GM03348 (cell line): ENCODE results near the gene EBPL.
A peak's percentile ranks its signal among the peaks of the same experiment; 100 is the strongest.
"Not testable (repeated sequence)": the region's sequence is repeated elsewhere in the genome, so short reads cannot be mapped to it uniquely, and the experiment has no call there.

Experiments
- DNase-seq: peaks from one replicate; pipeline ENCODE4 v3.0.0; 2012; ENCODE audit warnings: low spot score

The EBPL gene

DNA sequence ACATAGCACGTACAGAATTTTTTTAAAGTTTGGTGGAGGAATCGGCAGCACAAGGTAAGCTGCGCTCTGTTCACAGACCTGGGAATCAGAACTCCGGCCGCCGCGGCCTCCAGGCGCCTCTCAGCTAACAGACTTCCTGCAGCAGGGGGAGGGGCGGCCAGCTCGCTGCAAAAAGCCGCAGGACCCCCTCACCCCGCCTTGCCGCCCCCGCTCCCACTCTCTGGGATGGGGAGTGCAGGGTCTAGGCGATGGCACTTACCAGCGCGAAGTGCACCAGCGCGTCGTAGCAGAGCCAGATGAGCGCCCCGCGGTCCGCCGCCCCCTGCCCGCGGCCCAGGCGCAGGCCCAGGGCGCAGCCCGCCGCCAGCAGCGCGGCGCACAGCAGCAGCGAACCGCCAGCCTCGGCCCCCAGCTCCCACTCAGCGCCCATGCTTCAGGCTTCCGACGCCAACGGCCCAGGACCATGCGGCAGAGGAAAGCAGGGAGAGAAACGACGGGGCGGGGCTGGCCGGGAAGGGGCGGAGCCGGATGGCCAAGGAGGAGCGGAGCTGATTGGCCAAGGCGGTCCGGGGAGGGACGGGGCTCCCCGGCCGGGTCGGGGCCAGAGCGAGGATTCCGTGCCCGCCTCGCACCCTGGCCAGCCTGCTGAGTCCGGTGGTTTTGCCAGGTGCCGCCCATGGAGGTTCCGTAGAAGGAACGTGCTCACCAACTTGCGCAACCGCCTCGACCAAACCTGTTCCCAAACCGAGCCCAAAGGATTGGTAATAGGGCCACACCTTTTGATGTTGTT, at the start of gene EBPL:
Gene EBPL, minus strand, starts transcription at position 492 of the 790 bp plus-strand sequence. Its CDS starts 62 bp downstream, at position 430.
- DNase-seq = peak; percentile 99

- no peak for DNase-seq
Measured at GRCh38 chr13:49740870-49741269, 49.6 kb upstream of the EBPL start.

DNA sequence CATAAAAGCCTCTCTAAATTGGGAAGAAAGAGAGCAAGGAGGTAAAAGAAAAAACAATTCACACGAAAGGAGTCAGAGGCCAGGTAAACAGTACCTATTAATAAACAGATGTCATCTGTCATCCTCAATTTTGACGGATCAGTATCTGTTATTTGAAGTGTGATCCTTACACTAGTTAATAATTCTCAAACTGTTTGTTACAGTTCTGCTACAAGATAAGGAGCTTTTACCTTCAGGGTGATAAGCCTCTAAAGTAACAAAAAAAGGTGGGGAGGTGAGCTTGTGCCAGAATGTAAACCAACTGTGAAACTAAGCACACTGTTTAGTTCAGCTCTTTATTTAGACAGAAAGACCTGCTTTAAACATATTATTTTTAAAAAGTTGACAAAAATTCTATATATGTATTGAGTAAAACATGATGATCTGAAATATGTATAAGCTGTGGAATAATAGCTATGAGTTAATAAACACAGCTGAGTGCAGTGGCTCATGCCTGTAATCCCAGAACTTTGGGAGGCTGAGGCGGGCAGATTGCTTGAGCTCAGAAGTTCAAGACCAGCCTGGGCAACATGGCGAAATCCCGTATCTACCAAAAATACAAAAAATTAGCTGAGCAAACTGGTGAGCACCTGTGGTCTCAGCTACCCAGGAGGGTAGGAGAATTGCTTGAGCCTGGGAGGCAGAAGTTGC, 48.4 kb upstream of the EBPL start:
- no peak for DNase-seq

DNA sequence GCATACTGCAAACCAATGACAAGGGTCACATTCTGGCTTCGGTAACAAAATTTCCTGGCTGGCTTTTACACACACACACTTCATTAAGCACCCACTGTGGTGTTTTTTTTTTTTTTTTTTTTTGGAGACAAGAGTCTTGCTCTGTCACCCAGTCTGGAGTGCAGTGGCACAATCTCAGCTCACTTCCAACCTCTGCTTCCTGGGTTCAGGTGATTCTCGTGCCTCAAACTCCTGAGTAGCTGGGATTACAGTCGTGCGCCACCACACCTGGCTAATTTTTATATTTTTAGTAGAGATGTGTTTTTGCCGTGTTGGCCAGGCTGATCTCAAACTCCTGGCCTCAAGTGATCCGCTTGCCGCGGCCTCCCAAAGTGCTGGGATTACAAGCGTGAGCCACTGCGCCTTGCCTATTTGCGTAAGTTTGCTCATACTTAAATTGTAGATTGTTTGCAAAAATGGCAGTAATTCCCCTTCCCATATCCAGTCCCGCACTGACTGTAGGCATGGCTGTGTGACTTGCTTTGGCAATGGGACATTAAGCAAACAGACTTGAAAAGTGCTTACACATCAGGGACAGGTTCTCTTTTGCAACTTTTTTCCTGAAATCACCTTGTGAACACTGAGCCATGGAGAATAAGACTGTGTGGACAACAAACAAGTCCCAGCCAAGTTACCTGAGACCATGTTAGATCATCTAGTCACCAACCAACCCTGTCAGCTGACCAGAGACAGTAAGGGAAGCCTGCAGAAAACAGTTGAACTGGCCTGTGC, 42.1 kb upstream of the EBPL start:
- peak; percentile 7 for DNase-seq

- DNase-seq = peak; percentile 52
Measured at GRCh38 chr13:49731766-49732165, 40.5 kb upstream of the EBPL start.

GRCh38 chr13:49716615-49717014, 25.3 kb upstream of the EBPL start:
- DNase-seq = no peak

DNA sequence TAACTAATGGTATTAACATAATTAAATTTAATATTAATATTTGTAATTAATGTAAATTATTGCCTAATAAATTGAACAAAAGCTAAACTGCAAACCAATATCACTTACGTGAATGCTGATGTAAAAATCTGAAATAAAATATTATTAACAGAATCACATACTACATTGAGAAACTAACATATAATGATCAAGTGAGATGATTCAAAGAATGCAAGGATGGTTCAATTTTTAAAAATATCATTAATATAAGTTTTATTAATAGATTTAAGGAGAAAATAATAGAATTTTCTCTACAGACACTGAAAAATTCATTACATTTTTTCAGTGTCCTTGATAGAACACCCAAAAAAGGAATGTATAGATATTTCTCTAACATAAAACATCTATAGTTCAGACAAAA, 23.5 kb upstream of the EBPL start:
- no peak for DNase-seq

DNA sequence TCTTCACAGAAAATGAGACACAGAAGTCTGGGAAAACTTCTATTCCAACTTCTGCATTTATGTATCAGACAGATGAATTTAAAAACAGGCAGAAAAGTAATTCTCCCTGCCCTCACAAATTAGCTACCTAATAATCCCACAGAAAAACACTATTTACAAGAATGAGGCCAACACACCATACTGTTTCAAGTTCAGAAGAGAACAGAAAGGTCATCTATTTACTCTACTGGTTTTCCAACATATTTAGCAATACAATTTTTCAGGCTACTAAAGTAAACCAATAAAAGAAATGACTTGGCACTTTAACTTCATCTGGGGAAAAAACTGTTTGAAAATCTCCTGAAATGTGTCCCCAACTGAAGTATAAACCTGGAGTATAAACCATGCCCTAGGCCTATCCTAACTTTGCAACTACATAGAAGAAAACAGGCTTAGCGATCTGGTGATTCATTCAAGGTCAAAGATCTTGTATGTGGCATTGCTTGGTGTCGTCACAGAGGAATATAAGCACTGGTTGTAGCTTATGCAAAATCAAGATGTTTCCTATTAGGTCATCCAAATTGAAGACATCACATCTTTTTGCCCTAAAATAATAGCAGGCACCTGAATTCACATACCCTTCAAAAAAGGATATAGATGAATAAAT, 20.1 kb upstream of the EBPL start:
- no peak for DNase-seq

DNA sequence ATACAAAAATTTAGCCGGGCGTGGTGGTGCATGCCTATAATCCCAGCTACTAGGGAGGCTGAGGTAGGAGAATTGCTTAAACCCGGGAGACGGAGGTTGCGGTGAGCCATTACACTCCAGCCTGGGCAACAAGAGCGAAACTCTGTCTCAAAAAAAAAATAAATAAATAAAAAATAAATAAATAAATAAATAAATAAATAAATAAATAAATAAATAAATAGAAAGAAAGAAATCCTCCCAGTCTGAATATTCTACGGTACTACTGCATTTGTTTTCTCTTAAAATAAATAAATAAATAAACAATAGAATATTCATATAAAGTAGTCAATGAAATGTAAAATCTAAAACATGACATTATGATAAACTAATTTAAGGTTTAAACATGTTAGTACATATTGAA, 13.0 kb upstream of the EBPL start:
- not testable (repeated sequence) for DNase-seq

DNA sequence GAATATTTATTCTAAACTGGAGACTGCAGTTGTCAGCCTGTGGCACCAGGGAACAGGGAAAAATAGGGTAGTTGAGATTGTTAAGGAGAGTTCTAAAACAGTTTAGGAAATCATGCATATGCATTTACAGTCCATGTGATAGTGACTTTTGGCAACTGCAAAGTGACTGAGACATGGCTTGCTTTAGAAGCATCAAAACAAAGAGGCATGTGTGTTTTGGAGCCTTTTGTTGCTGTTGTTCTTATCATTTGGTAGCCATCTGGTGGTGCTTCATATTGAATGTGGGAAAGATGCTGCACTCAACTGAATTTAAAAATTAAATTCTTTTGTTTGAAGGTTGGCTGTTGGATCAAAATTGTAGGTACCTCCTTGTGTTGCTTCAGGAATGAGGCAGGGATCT, 10.2 kb upstream of the EBPL start:
- DNase-seq = no peak

GRCh38 chr13:49697468-49697867, 6.2 kb upstream of the EBPL start:
- no peak for DNase-seq

DNA sequence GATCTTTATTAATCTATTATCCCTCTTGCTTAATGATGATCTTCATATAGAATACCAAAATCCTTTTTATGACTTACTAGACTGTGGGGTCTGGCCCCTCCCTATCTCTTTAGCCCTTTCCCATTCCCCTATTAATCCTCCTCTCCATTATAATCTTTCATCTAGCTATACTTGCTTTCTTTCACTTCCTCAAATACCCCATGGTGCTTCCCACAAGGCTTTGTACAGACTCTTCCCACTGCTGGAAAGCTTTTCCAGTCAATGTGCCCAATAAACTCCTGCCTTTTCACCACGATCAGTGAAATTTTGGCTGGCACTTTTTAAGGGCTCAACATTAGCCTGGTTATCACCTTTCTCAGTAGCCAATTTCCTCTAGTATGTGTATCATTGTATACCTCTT, 3.2 kb upstream of the EBPL start:
- DNase-seq = no peak

DNA sequence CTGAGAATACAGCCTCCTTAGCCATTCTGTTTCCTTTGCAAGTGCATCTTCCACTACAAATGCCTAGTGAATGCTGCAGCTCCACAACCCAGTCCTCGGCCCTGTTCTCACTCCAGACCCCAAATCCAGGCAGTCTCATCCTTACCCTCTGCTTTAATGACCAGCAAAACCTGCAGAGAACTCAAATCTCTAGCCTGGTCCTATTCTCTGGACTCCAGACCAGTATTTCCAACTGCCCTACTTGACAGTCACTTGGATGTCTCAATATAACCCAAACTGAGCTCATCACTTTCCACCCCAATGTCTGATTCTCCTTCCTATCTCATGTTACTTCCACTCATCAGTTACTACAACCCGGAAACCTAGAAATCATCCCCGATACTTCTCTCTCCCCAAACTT, 2.6 kb upstream of the EBPL start:
- DNase-seq = no peak

DNA sequence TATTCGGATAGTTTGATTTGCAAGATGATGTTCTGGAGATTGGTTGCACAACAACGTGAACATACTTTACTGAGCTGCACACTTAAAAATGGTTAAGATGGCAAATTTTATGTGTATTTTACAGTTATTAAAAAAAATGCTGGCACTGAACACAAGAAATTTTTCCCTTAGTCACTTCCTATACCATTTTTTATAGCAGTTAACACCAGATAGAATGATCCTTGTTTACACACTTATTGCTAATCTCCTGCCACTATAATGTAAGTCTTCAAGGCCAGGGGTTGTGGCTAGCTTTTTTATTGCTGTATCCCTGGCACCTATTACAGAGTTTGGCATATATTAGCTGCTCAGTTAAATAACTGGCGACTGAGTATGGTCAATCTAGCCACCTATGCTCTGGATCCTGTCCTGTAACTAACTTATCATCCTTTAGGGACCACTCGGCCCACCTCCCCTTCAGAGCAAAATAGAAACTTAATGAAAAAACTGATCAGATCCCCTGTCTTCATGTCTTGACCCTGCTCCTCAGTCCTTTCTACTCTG, 2.0 kb upstream of the EBPL start:
- no peak for DNase-seq

- DNase-seq = peak; percentile 42
Measured at GRCh38 chr13:49690133-49690994, 922 bp downstream of the EBPL start.

DNA sequence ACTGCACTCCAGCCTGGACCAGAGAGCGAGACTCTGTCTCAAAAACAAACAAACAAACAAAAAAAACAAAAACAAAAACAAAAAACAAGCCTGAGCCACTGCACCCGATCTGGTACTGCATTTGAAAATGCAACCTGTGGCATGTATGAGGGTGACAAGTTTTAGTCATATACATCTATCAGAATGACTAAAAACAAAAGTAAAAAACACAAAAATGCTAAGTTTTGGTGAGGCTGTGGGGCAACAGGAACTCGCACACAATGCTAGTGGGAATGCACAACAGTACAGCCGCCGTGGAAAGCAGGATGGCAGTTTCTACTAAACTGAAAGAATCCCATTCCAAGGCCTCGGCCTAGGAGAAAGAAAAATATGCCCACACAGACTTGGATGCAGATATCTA, 7.8 kb downstream of the EBPL start:
- DNase-seq = no peak

- peak; percentile 12 for DNase-seq
Measured at GRCh38 chr13:49681842-49682435, 9.3 kb downstream of the EBPL start.

- DNase-seq = no peak
Measured at GRCh38 chr13:49679246-49679645, 12.0 kb downstream of the EBPL start.

DNA sequence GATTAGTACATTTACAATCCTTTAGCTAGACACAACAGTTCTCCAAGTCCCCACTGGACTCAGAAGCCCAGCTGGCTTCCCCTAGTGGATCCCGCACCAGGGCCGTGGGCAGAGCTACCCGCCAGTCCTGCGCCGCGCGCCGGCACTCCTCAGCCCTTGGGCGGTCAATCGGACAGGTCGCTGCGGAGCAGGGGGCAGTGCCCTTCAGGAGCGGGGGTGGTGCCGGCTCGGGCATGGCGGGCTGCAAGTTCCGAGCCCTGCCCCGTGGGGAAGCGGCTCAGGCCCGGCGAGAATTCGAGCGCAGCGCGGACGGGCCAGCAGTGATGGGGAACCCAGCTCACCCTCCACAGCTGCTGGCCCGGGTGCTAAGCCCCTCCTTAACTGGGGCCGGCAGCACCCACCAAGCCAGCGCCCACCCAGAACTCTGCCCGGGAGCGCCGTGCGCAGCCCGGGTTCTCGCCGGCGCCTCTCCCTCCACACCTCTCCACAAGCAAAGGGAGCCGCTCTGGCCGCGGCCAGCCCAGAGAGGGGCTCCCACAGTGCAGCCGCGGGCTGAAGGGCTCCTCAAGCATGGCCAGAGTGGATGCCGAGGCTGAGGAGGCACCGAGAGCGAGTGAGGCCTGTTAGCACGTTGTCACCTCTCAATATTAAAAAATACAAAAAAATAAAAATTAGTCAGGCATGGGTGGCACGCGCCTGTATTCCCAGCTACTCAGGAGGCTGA, 12.9 kb downstream of the EBPL start:
- no peak for DNase-seq
